AG09319 (cell line): Measurements from ENCODE around the gene OGDH.

Source experiments
- DNase-seq: peaks from one replicate; pipeline ENCODE4 v3.0.0-alpha.2; 2010; ENCODE audit warnings: low read depth; ENCODE audit errors: extremely low read depth
- TF ChIP-seq, protein P1 (sequence below): IDR thresholded peaks from 2 replicates; pipeline ENCODE4 v1.5.1; 2011; ENCODE audit warnings: low read depth, mild to moderate bottlenecking, inconsistent platforms, low read length, moderate library complexity

OGDH gene

DNA sequence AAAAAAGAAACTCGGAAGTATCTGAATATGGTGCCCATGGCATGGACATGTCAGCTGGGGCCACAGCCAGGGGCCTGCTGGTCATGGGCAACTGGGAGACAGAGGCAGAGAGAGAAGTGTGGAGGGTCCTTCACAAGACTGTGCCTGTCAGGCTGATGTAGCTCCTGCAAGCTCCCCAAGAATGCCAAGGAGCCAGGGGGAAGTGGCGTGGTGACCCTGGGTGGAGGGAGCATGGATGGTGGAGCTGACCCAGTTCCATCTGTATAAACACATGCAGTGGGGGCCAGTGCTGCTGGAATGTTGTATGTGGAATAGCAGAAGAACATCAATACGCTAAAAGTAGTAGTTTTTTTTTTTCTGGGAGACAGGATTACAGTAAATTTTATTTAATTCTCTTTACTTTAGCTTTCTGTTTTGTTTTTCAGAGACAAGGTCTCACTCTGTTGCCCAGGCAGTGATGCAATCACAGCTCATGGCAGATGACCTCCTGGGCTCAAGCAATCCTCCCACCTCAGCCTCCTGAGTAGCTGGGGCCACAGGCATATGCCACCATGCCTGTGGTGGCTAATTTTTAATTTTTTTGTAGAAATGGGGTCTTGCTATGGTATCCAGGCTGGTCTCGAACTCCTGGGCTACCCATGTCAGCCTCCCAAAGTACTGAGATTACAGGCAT is 131.8 kb downstream of the OGDH start:
- TF ChIP-seq, protein P1, sequence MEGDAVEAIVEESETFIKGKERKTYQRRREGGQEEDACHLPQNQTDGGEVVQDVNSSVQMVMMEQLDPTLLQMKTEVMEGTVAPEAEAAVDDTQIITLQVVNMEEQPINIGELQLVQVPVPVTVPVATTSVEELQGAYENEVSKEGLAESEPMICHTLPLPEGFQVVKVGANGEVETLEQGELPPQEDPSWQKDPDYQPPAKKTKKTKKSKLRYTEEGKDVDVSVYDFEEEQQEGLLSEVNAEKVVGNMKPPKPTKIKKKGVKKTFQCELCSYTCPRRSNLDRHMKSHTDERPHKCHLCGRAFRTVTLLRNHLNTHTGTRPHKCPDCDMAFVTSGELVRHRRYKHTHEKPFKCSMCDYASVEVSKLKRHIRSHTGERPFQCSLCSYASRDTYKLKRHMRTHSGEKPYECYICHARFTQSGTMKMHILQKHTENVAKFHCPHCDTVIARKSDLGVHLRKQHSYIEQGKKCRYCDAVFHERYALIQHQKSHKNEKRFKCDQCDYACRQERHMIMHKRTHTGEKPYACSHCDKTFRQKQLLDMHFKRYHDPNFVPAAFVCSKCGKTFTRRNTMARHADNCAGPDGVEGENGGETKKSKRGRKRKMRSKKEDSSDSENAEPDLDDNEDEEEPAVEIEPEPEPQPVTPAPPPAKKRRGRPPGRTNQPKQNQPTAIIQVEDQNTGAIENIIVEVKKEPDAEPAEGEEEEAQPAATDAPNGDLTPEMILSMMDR, result no peak
- no peak for DNase-seq

DNA sequence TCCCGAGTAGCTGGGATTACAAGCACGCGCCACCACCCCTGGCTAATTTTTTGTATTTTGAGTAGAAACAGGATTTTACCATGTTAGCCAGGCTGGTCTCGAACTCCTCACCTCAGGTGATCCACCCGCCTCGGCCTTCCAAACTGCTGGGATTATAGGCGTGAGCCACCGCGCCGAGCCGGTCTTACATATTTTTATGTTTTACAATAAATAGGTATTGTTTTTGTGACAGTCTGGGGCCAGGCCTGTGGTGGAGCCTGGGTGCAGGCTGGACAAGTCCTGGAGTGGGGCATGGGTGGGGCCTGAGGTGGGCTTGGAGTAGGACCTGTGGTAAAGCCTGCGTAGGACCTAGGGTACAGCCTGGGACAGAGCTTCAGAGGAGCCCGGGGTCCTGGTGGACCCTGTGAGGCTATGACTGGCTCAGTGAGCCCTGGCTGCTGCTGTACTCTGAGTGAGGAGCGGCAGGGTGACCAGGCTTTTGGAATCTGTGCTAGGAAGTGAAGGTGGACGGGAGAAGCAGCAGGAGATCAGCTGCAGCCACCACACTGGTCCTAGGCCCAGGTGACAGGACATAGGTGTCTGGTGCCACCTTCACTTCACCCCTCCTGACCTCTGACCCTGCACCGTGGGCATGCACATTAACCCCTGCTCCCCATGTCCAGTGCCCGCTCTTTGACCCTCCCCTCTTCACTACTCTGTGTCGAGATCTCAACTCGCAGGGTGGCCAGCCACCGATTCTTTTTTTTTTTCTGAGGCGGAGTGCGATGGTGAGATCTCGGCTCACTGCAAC is 132.6 kb downstream of the OGDH start:
- TF ChIP-seq, protein P1, result no peak
- DNase-seq, result no peak

- TF ChIP-seq, protein P1, result no peak
- DNase-seq, result no peak
These were observed 133.6 kb downstream of the OGDH start for GRCh38 chr7:44740055-44740454.

DNA sequence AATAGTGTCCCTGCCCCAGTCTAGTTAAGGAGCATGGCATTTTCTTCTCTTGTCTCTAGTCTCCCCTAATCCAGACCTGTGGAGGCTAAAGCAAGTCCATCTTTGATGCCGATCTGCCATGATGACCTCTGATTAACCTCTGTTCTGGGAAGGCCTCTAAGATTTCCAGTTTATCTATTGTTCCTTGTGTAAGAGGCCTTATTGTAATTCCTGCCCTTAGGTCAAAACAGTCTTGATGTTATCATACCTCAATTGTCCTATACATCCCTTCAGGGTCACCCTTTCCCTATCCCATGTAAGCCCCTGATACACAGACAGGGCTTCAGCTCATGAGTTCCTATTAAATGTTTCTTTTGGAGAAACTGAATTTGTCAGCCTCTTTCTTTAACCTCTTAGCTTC is 137.3 kb downstream of the OGDH start:
- TF ChIP-seq, protein P1, result no peak
- no peak for DNase-seq

DNA sequence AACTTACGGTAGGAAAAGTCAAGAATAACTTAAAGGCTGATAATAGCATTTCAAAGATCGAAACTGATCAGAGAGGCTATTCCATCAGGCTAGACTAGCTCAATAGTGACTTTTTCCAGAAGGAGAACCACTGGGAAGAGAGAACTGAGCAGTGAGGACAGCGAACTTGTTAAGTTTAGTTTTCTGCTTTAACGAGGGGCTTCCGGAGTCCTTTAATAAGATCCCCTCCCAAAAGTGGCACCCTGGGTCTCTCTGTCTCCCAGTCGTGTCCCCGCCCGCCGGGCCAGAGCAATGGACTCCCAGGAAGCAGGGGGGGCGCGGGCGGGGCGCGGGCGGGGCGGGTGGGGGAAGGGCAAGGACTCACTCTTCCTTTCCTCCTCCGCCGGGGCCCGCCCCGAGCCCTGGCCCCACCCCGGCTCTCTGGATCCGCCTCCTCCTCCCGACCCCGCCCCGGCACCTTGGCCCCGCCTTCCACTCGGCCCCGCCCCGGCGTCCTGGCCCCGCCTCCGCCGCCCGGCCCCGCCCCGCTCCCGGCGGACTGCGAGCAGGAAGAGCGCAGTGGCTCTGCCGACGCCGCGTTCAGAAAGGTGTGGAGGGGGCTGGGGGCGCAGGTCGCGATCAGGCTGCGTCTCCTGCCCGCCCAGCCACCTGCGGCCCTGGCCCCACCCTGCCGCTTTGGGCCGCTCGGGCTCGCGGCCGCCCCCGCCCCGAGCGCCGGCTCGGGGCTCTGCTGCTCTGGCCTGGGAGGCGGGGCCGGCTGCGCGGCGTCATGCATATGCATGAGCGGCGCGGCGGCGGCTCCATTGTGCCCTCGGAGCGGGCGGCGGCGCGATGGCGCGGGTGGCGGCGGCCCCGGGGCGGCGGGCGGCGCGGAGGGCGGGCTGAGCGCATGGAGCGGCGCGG is 141.9 kb downstream of the OGDH start, which contains the start of gene ZMIZ2:
ZMIZ2 (plus strand) TSS at position 803 of the 903 bp plus-strand sequence. CDS start 7,403 bp downstream, outside the sequence.
- TF ChIP-seq, protein P1, result no peak
- peak; percentile 74 for DNase-seq

DNA sequence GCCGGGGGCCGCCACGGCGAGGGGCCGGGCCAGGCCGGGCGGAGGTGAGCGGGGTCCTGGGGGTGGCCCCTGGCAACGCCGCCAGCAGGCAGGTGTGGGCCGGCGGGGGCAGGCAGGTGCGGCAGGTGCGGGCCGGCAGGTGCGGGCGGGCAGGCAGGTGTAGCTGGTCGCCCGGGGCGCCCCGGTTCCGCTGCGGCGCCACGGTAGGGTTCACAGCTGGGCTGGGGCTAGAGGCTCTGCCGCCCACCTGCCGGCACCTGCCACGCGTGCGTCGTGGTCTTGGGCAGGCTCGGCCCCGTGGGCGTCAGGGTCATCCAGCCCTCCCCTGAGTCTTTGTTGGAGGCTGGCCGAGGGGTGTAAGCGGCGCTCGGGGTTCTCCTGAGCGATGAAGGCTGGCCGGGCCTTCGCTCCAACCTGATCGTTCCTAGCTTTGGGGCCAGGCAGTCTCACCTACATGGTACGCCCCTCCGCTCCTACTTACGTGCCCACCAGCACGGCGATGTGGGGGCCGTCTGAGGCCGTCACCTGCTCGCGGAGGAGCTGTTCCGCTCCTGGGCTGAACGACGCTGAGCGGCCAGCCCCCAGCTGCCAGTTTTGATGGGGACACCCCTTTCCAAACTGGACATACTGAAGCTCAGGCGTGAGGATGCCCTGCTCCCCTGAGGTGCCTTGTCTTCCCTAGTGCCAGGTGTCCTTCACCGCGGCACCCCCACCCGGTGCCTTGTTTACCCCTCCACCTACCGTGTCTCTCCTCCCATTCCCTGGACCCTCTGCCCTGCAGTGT is 142.7 kb downstream of the OGDH start:
- no peak for DNase-seq
- TF ChIP-seq, protein P1, result no peak
